AG08395 (cell line): Measurements from ENCODE around the gene GALK1.
A peak's percentile ranks its signal among the peaks of the same experiment; 100 is the strongest.

Source experiments
- DNase-seq: peaks from one replicate; pipeline ENCODE4 v3.0.0; 2012; ENCODE audit warnings: mixed read lengths, low spot score

The GALK1 gene

DNA sequence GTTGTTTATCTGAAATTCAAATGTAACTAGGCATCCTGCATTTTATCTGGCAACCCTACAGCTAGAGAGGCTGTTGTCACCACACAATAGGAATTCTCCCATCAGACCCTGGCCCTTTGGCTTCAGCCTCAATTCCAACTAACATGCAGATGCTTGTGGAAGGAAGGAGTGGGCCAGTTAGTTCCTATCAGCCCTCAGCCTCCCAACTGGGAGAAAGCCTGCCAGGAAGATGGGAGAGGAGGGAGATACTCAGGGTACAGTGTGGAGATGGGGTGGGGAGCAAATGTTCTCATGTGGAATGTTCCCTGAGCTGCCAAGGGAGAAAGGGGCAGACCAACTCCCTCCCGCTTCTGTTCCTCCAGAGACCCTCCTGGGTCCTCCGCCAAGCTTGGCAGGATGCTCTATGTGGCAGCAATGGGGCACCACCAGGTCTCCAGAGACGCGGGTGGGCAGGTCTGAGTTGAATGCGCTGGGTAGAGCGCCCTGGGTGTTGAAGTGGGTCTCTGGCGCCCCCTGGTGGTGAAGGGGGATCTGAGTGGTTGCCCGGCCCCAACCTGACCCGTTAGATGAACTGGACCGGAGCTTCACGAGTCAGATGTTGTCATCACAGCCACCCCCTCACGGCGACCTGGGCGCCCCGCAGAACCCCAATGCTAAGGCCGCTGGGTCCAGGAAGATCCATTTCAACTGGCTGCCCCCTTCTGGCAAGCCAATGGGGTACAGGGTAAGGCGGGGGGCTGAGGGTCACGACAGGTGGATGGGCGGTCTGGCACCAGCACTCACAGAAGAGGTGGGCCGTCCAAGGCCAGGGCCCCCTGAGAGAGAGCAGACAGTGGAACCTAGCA, 15.2 kb downstream of the GALK1 start:
- DNase-seq = peak; percentile 87

GRCh38 chr17:75748706-75749105, 16.3 kb downstream of the GALK1 start:
- no peak for DNase-seq

DNA sequence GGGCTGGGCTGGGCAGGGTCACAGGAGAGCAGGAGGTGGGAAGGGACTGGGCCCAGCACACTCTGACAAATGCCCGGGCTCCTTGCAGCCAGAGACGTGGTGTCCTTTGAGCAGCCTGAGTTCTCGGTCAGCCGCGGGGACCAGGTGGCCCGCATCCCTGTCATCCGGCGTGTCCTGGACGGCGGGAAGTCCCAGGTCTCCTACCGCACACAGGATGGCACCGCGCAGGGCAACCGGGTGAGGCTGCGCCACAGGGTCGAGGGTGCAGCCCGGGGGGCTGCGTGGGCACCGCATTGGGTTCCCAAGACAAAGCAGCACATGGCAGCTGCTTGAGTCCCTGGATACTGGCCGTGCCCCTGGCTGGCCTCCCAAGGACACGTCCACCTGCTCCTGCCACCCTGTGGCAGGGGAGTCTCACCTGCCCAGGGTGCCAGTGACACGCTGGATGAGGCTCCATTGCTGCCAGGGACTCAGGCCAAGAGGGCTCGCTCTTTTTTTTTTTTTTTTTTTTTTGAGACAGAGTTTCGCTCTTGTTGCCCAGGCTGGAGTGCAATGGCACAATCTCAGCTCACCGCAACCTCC, 21.3 kb downstream of the GALK1 start:
- no peak for DNase-seq

DNA sequence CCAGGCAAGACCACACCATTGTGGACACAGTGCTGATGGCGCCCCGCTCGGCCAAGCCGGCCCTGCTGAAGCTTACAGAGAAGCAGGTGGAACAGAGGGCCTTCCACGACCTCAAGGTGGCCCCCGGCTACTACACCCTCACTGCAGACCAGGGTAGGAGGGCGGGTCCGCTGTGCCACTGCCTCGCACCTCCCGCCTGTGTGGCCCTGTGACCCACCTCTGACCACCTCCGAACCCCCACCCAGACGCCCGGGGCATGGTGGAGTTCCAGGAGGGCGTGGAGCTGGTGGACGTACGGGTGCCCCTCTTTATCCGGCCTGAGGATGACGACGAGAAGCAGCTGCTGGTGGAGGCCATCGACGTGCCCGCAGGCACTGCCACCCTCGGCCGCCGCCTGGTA, 22.7 kb downstream of the GALK1 start:
- DNase-seq = no peak

DNA sequence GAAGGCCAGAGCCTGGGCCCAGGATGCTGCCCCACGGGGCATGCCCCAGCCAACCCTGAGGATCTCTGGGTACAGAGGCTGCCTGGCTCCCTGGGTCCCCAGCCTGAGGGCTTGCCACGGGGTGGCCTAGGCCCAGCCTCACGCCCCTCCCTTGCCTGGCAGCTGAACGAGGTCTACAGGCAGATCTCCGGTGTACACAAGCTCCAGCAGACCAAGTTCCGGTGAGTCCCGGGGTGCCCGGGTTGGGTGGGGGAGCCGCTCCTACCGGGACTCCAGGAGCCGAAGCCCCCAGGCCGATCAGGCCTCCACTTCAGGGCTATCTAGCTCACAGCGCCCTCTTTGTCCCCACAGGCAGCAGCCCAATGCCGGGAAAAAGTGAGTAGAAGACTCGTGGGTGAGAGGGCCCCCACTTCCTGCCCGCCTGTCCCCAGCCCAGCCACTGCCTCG, 24.3 kb downstream of the GALK1 start:
- DNase-seq = no peak

- no peak for DNase-seq
These were observed 24.8 kb downstream of the GALK1 start for GRCh38 chr17:75740215-75740614.

DNA sequence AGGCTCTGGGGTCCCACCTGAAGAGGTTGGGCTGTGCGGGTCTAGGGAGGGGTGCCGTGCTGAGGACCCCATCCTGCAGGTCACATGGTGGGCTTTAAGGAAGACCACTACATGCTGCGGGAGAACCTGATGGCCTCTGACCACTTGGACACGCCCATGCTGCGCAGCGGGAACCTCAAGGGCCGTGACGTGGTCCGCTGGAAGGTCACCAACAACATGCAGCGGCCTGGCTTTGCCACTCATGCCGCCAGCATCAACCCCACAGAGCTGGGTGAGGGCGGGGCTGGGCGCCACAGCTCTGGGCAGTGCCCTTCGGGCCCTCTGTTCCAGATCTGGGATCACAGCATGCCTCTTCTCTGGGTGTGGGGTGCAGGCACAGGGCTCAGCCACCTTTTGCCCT, 25.2 kb downstream of the GALK1 start:
- no peak for DNase-seq

- no peak for DNase-seq
These were observed 25.8 kb downstream of the GALK1 start for GRCh38 chr17:75739174-75739573.

DNA sequence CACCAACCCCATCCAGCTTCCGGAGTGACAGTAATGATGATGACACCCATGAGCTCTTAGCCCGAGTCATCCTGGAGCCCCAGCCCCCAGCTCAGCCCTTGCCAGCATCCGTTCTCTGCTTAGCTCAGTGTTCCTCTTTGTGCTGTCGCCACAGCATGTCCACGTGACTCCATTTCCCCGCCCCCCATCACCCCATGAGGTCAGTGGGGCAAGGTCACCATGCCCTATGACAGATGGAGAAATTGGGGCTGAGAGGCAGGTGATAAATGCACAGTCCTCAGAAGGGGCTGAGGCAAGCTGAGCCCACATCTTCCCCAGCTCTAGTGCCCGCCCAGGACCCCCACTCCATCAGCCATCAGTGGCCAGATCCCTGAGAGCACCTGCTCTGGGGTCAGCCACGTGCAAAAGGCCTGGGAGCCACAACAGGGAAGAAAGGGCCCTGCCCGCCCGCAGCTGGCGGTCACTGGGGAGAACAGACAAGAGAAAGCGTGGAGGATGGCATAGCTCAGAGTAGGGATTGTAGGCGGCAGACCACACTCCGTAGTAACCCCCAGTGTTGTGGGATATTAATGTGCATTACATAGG, 26.7 kb downstream of the GALK1 start:
- DNase-seq = peak; percentile 56

- no peak for DNase-seq
These were observed 27.6 kb downstream of the GALK1 start for GRCh38 chr17:75737133-75737962.

GRCh38 chr17:75736173-75736835, 28.7 kb downstream of the GALK1 start:
- DNase-seq = no peak

- DNase-seq = no peak
These were observed 30.2 kb downstream of the GALK1 start for GRCh38 chr17:75734674-75735294.

- DNase-seq = no peak
These were observed 31.5 kb downstream of the GALK1 start for GRCh38 chr17:75733471-75733870.

DNA sequence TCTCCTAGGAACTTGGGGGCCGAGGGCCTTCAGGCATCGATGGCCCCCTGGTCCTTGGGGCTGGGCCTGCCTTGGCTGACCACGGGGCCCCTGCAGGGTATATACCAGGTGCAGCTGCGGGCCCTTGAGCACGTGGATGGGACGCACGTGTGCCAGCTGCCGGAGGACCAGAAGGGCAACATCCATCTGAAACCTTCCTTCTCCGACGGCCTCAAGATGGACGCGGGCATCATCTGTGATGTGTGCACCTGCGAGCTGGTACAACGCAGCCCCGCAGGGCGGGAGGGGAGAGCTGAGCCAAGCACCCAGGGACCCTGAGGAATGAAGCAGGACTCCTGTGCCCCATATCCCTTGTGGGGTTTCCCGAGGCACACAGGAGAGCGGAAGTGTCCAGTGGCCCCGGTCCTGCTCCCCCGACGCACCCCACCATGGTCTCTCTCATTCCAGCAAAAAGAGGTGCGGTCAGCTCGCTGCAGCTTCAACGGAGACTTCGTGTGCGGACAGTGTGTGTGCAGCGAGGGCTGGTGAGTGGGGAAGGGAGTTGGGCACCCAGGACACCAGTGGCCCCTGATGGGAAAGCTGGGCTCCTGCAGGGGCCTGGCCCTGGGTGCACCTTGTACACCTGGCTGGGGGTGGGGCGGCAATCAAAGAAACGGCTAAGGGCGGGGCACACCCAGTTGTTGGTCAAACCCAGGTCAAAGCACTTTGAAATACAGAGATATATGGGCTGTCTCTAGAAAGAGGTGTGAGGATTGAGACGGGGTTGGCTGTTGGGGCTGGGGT, 33.1 kb downstream of the GALK1 start:
- DNase-seq = no peak

DNA sequence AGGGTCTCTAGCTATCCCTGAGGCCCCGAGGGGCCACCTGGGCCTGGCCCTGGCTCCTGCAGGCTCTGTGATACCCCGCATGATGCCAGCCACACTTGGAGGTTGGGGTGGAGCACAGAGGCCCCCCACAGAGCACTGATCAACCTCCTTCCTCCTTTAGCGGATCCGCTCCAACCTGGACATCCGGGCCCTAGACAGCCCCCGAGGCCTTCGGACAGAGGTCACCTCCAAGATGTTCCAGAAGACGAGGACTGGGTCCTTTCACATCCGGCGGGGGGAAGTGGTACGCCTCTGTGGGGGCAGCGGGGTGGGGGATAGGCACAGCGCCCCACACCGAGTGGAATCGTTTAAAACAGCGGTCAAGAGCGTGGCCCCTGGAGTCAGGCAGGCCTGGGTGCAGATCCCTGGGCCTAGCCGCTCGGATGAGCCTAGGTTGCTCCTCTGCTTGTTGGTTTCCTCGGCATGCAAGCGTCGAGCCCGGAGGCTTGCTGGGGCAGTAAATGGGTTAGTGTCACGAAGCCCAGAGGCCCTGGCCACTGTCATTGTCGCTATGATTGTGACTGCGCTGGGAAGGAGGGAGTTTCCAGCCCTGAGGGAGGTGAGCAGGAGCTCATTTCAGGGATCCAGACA, 33.8 kb downstream of the GALK1 start:
- DNase-seq = no peak

- DNase-seq = no peak
These were observed 34.9 kb downstream of the GALK1 start for GRCh38 chr17:75730065-75730464.

GRCh38 chr17:75729351-75729750, 35.6 kb downstream of the GALK1 start:
- no peak for DNase-seq

DNA sequence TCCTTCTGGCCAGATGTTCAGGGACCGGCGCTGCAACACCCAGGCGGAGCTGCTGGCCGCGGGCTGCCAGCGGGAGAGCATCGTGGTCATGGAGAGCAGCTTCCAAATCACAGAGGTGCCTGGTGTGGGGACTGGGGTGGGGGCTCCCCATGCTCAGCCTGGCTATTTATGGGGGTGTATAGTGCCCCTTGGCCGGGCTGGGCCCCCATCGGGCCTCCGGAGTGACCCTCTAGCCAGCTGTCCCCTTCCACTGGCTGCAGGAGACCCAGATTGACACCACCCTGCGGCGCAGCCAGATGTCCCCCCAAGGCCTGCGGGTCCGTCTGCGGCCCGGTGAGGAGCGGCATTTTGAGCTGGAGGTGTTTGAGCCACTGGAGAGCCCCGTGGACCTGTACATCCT, 37.6 kb downstream of the GALK1 start:
- no peak for DNase-seq

- DNase-seq = no peak
These were observed 39.5 kb downstream of the GALK1 start for GRCh38 chr17:75725504-75725903.
